Activated CD4-positive, alpha-beta memory T cell treated with anti-CD3 and anti-CD28 coated beads for 36 hours (primary cell): ENCODE data around the gene OST4. TPM values are rescaled to one million over a fixed set of nuclear protein-coding genes. Genes with fewer than 3 reads are reported as not detected.

Experiments
- CTCF ChIA-PET: fragments of 350-600 bp; sonication (Branson Sonifier 250); formaldehyde crosslinking; loops from one replicate; lab custom pipeline; 2021; ENCODE audit warnings: antibody characterized with exemption, inconsistent platforms; lab: Charles Lee
- POLR2A ChIA-PET: fragments of 350-600 bp; sonication (Branson Sonifier 250); formaldehyde crosslinking; loops from one replicate; lab custom pipeline; 2021; ENCODE audit warnings: antibody characterized with exemption; lab: Charles Lee
- DNase-seq: peaks from one replicate; pipeline ENCODE4 v3.0.0-alpha.2; 2020
- H3K27ac Mint-ChIP-seq: one replicate; pipeline ENCODE4 v1.8.0; 2021; ENCODE audit warnings: mixed read lengths
- H3K27me3 Mint-ChIP-seq: one replicate; pipeline ENCODE4 v1.8.0; 2021; ENCODE audit warnings: mixed read lengths
- H3K36me3 Mint-ChIP-seq: one replicate; pipeline ENCODE4 v1.8.0; 2021; ENCODE audit warnings: mixed read lengths
- H3K4me1 Mint-ChIP-seq: one replicate; pipeline ENCODE4 v1.8.0; 2021; ENCODE audit warnings: low read depth, mixed read lengths
- H3K4me3 Mint-ChIP-seq: one replicate; pipeline ENCODE4 v1.8.0; 2021; ENCODE audit warnings: mild to moderate bottlenecking, mixed read lengths
- H3K9me3 Mint-ChIP-seq: one replicate; pipeline ENCODE4 v1.8.0; 2021; ENCODE audit warnings: mixed read lengths
- intact Hi-C: fragments of 100-400 bp; cut with micrococcal nuclease; formaldehyde crosslinking; loops from one replicate; pipeline ENCODE4 v1.15.1; 2023
- total RNA-seq, 2 experiments: library from RNA; stranded (reverse); gene quantifications; one replicate each; pipeline ENCODE4 v1.2.3, GENCODE V29; 2021

The OST4 gene
- total RNA-seq, 2 experiments from 2014 or later = 307 to 310 TPM

GRCh38 chr2:27091746-27092695 lies 20.6 kb upstream of the OST4 start:
- intact Hi-C loops = no loop called here
- Mint-ChIP-seq H3K4me1 (peaks cover 16% of the 10 kb centered on the region), H3K4me3 (no peak overlapping the region), H3K9me3 (no peaks in the 10 kb centered on the region), H3K27me3 (no peaks in the 10 kb centered on the region), H3K36me3 (no peaks in the 10 kb centered on the region), H3K27ac (no peak overlapping the region)
- CTCF ChIA-PET = interaction anchor here (1.2 to 1.7 kb wide), 2 partner anchors 11 to 42 kb away, joined by 3 to 4 read pairs; no protein-coding TSS in a partner anchor
- POLR2A ChIA-PET = no interaction called here
- DNase-seq = no peak

- no peaks in the 10 kb centered on the region for H3K27me3 Mint-ChIP-seq
- H3K9me3 Mint-ChIP-seq = no peaks in the 10 kb centered on the region
- DNase-seq = no peak
- no peak overlapping the region for H3K27ac Mint-ChIP-seq
- POLR2A ChIA-PET = interaction anchor here (0.5 kb wide), 1 partner anchor 52 kb away, joined by 3 read pairs; no protein-coding TSS in a partner anchor
- no peak overlapping the region for H3K4me3 Mint-ChIP-seq
- CTCF ChIA-PET = interaction anchor here (1.2 to 3.0 kb wide), 3 partner anchors 9 to 127 kb away, joined by 4 to 15 read pairs (median 4); no protein-coding TSS in a partner anchor
- intact Hi-C loops = loop anchor here (5.0 kb wide), 2 partner anchors 43 to 123 kb away; partner anchors contain the start of genes ATRAID, PREB and SLC5A6
- peaks cover 13% of the 10 kb centered on the region for H3K4me1 Mint-ChIP-seq
- no peaks in the 10 kb centered on the region for H3K36me3 Mint-ChIP-seq
Measured at GRCh38 chr2:27089111-27089954, 17.9 kb upstream of the OST4 start.

GRCh38 chr2:27088634-27089033 lies 17.2 kb upstream of the OST4 start:
- no peak for DNase-seq
- H3K4me3 Mint-ChIP-seq = no peak overlapping the region
- ChIA-PET CTCF (interaction anchor here (0.6 to 3.0 kb wide), 4 partner anchors 10 to 215 kb away, joined by 3 to 15 read pairs (median 6); no protein-coding TSS in a partner anchor), POLR2A (interaction anchor here (0.5 kb wide), 1 partner anchor 52 kb away, joined by 3 read pairs; no protein-coding TSS in a partner anchor)
- no peak overlapping the region for H3K27ac Mint-ChIP-seq
- no peaks in the 10 kb centered on the region for H3K27me3 Mint-ChIP-seq
- intact Hi-C loops = loop anchor here (5.0 kb wide), 2 partner anchors 44 to 124 kb away; partner anchors contain the start of genes ATRAID, PREB and SLC5A6
- no peaks in the 10 kb centered on the region for H3K36me3 Mint-ChIP-seq
- no peaks in the 10 kb centered on the region for H3K9me3 Mint-ChIP-seq
- peaks cover 13% of the 10 kb centered on the region for H3K4me1 Mint-ChIP-seq

- Mint-ChIP-seq H3K27me3 (no peaks in the 10 kb centered on the region), H3K4me1 (peaks cover 13% of the 10 kb centered on the region), H3K9me3 (no peaks in the 10 kb centered on the region), H3K27ac (no peak overlapping the region), H3K4me3 (peak overlapping the region; percentile 81), H3K36me3 (no peaks in the 10 kb centered on the region)
- ChIA-PET POLR2A (interaction anchor here (1.6 kb wide), 1 partner anchor 15 kb away, joined by 5 read pairs; no protein-coding TSS in a partner anchor), CTCF (interaction anchor here (0.6 to 3.0 kb wide), 9 partner anchors 8 to 408 kb away, joined by 3 to 15 read pairs (median 4); no protein-coding TSS in a partner anchor)
- DNase-seq = no peak
- intact Hi-C loops = loop anchor here (1.0 to 5.0 kb wide), 3 partner anchors 8 to 124 kb away; partner anchors contain the start of genes ATRAID, PREB and SLC5A6
Measured at GRCh38 chr2:27087823-27088410, 16.5 kb upstream of the OST4 start.

GRCh38 chr2:27086724-27087593 lies 15.5 kb upstream of the OST4 start, which contains the start of gene KHK:
KHK (plus strand) TSS chr2:27086772; CDS start chr2:27087260, 488 bp downstream.
- H3K4me1 Mint-ChIP-seq = peaks cover 13% of the 10 kb centered on the region
- H3K36me3 Mint-ChIP-seq = no peaks in the 10 kb centered on the region
- peak within 1 kb of the TSS; percentile 73 for H3K27ac Mint-ChIP-seq
- no peak for DNase-seq
- CTCF ChIA-PET = interaction anchor here (0.9 to 3.3 kb wide), 15 partner anchors 9 to 409 kb away, joined by 3 to 20 read pairs (median 5); partner anchors contain the start of genes AGBL5, OST4, SLC5A6 and TMEM214
- POLR2A ChIA-PET = interaction anchor here (0.6 to 1.6 kb wide), 3 partner anchors 14 to 47 kb away, joined by 3 to 5 read pairs (median 3); partner anchors contain the start of gene OST4
- H3K9me3 Mint-ChIP-seq = no peaks in the 10 kb centered on the region
- no peaks in the 10 kb centered on the region for H3K27me3 Mint-ChIP-seq
- intact Hi-C loops = loop anchor here (1.0 to 5.0 kb wide), 6 partner anchors 9 to 126 kb away; partner anchors contain the start of genes ATRAID, OST4, PREB and SLC5A6
- peak within 1 kb of the TSS; percentile 81 for H3K4me3 Mint-ChIP-seq

GRCh38 chr2:27086090-27086723 lies 14.8 kb upstream of the OST4 start:
- H3K27ac Mint-ChIP-seq = peak overlapping the region; percentile 73
- ChIA-PET POLR2A (interaction anchor here (0.6 to 1.6 kb wide), 3 partner anchors 13 to 48 kb away, joined by 3 to 5 read pairs (median 3); partner anchors contain the start of gene OST4), CTCF (interaction anchor here (0.9 to 3.3 kb wide), 11 partner anchors 8 to 197 kb away, joined by 3 to 20 read pairs (median 4); partner anchors contain the start of genes AGBL5, OST4, TMEM214 and TRIM54)
- peak; percentile 99 for DNase-seq
- H3K36me3 Mint-ChIP-seq = no peaks in the 10 kb centered on the region
- H3K4me1 Mint-ChIP-seq = peaks cover 19% of the 10 kb centered on the region
- no peaks in the 10 kb centered on the region for H3K9me3 Mint-ChIP-seq
- H3K4me3 Mint-ChIP-seq = peak overlapping the region; percentile 81
- intact Hi-C loops = loop anchor here (1.0 to 5.0 kb wide), 5 partner anchors 15 to 126 kb away; partner anchors contain the start of genes ATRAID, OST4, PREB and SLC5A6
- H3K27me3 Mint-ChIP-seq = no peaks in the 10 kb centered on the region

GRCh38 chr2:27085673-27086089 lies 14.2 kb upstream of the OST4 start:
- H3K27me3 Mint-ChIP-seq = no peaks in the 10 kb centered on the region
- ChIA-PET CTCF (interaction anchor here (1.3 to 3.3 kb wide), 6 partner anchors 8 to 124 kb away, joined by 3 to 20 read pairs (median 8); partner anchors contain the start of genes AGBL5 and OST4), POLR2A (no interaction called here)
- H3K4me1 Mint-ChIP-seq = peaks cover 24% of the 10 kb centered on the region
- peak overlapping the region; percentile 8 for H3K27ac Mint-ChIP-seq
- DNase-seq = peak; percentile 60
- H3K36me3 Mint-ChIP-seq = no peaks in the 10 kb centered on the region
- peak overlapping the region; percentile 81 for H3K4me3 Mint-ChIP-seq
- no peaks in the 10 kb centered on the region for H3K9me3 Mint-ChIP-seq
- intact Hi-C loops = loop anchor here (1.0 to 5.0 kb wide), 5 partner anchors 14 to 127 kb away; partner anchors contain the start of genes ATRAID, OST4, PREB and SLC5A6

GRCh38 chr2:27085062-27085672 lies 13.7 kb upstream of the OST4 start:
- Mint-ChIP-seq H3K9me3 (no peaks in the 10 kb centered on the region), H3K4me3 (peak overlapping the region; percentile 81), H3K4me1 (peaks cover 25% of the 10 kb centered on the region), H3K27me3 (no peaks in the 10 kb centered on the region), H3K36me3 (no peaks in the 10 kb centered on the region), H3K27ac (peak overlapping the region; percentile 8)
- no peak for DNase-seq
- ChIA-PET POLR2A (no interaction called here), CTCF (interaction anchor here (1.3 to 3.3 kb wide), 6 partner anchors 9 to 123 kb away, joined by 3 to 20 read pairs (median 8); partner anchors contain the start of genes AGBL5 and OST4)
- intact Hi-C loops = loop anchor here (5.0 kb wide), 2 partner anchors 47 to 127 kb away; partner anchors contain the start of genes ATRAID, PREB and SLC5A6
